Mesodermal cell (in vitro differentiated cells): ENCODE results near the gene TEAD4.

Experiments
- H3K27ac ChIP-seq: 2 replicates; pipeline ENCODE4 v1.7.0; 2013; ENCODE audit warnings: mild to moderate bottlenecking, low read depth, low read length, moderate library complexity; ENCODE audit not compliant: severe bottlenecking
- H3K36me3 ChIP-seq: 2 replicates; pipeline ENCODE4 v1.7.1; 2013; ENCODE audit warnings: mild to moderate bottlenecking, low read length, moderate library complexity; ENCODE audit not compliant: control insufficient read depth, insufficient read depth
- H3K4me1 ChIP-seq: one replicate; pipeline ENCODE4 v1.7.1; 2013; ENCODE audit warnings: mild to moderate bottlenecking, low read length; ENCODE audit not compliant: insufficient read depth, control insufficient read depth, poor library complexity, severe bottlenecking
- H3K4me3 ChIP-seq: 2 replicates; pipeline ENCODE4 v1.7.0; 2013; ENCODE audit warnings: low read length, control low read depth, mild to moderate bottlenecking; ENCODE audit not compliant: insufficient read depth, poor library complexity, severe bottlenecking; ENCODE audit errors: extremely low read depth
- H3K9me3 ChIP-seq: 2 replicates; pipeline ENCODE4 v1.7.1; 2013; ENCODE audit warnings: mild to moderate bottlenecking, low read length, moderate library complexity; ENCODE audit not compliant: control insufficient read depth
- WGBS, 2 experiments: methylation state at CpG; one replicate each; pipeline ENCODE4 v1.1.5; 2013; ENCODE audit warnings: missing lambda C conversion rate in 2 of 2; ENCODE audit not compliant: insufficient coverage in 2 of 2; 5-methylcytosine and 5-hydroxymethylcytosine counted together

Gene TEAD4

DNA sequence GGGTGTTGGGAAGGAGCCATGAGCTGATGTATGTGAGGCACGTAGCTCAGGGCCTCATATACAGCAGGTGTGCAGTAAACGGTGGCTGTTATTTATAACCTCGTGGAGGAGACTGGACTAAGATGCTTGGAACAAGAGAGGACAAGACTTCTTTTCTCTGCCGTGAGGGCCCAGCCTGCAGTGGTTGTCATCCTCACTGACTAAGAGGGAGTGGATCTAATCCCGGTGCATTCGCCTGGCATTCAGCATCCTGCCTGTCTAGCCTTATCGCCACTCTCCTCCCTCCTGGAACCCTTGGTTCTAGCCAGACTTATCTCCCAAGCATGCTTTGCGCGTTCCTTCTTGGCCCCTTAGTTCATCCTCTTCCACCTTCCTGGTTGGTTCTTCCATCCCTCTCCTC, 121.9 kb downstream of the TEAD4 start:
- Histone ChIP-seq H3K4me3 (no peak overlapping the region), H3K4me1 (peaks cover 14% of the 10 kb centered on the region), H3K9me3 (peaks cover 5% of the 10 kb centered on the region), H3K36me3 (peaks cover 21% of the 10 kb centered on the region), H3K27ac (no peak overlapping the region)
- 96 to 97% methylated on average over 9 of the region's 9 CpGs for WGBS, 2 experiments

DNA sequence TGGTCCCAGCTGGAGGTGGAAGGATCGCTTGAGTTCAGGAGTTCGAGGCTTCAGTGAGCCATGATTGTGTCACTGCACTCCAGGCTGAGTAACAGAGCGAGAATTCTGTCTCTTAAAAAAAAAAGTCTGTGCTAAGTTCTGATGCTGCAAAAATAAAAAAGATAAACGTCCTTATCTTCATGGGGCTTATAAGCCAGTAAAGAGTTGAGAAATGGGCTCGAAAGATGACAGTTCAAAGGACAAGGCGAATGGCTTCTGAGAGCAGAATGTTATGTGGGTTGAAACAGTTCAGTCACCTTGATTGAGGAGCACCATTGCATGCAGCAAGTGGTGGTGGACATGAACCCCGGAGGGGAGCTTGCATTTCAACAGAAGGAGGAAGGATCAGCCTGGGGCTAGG, 122.7 kb downstream of the TEAD4 start:
- H3K9me3 ChIP-seq: peaks cover 5% of the 10 kb centered on the region
- 80 to 84% methylated on average over 7 of the region's 7 CpGs for WGBS, 2 experiments
- no peak overlapping the region for H3K27ac ChIP-seq
- H3K36me3 ChIP-seq: peaks cover 21% of the 10 kb centered on the region
- peaks cover 11% of the 10 kb centered on the region for H3K4me1 ChIP-seq
- H3K4me3 ChIP-seq: no peak overlapping the region

DNA sequence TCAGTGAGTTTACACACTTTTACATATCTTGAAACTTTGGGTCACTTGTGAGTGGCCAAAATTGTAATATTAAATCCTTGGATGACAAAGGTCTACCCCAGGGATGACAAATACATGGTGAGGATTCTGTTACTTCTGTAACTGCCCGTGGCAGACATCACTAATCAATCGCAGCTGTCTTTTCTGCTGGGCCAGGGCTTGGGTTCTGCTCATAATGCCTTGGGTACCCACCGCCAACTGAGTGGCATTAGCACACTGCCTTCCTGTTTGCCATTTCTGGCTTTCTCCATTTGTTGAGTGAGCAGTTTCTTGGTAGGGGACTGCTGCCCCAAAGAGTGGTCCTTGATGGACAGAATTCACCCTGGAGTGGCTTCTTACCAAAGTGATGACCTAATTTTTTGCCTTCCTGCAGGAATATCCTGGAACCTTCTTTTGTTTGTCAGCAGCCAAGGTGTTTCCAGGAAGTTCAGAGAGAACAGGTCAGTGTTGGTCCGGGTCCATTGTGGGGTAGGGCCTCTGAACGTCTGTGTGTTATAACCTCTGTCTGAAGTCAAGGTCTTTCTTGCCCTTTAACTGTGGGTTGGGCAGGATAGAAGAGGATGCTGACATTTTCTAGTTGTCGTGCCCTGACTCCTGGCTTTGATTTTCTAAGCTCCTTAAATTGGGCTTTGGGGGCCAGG, 124.2 kb downstream of the TEAD4 start:
- peaks cover 5% of the 10 kb centered on the region for H3K9me3 ChIP-seq
- 79 to 90% methylated on average over 5 to 6 of the region's 6 CpGs for WGBS, 2 experiments
- H3K4me3 ChIP-seq: no peak overlapping the region
- H3K4me1 ChIP-seq: peaks cover 17% of the 10 kb centered on the region
- H3K36me3 ChIP-seq: peaks cover 21% of the 10 kb centered on the region
- peak overlapping the region; percentile 23 for H3K27ac ChIP-seq

DNA sequence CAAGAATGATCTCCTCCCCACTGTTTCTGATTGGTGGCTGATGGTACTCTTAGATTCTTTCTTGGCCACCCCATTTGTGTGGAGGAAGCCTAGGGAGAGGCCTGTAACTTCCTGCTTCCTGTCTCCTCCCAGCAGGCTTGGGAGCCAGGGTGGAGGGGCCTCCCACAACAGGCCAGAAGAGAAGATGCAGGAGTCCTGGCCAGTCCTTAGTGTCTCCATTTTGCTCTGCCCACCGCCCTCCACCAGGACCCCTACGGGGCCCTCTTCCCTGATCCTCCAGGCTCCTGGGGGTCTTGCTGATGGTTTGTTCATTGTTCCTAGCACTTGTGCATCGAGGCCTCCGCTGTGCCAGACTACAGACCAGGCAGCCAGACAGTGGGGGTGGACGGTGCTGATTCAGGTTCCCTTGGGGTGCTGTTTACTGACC, 124.7 kb downstream of the TEAD4 start:
- peaks cover 5% of the 10 kb centered on the region for H3K9me3 ChIP-seq
- H3K27ac ChIP-seq: peak overlapping the region; percentile 23
- peaks cover 21% of the 10 kb centered on the region for H3K36me3 ChIP-seq
- WGBS, 2 experiments: 78 to 93% methylated on average over 3 to 5 of the region's 5 CpGs
- H3K4me1 ChIP-seq: peaks cover 17% of the 10 kb centered on the region
- no peak overlapping the region for H3K4me3 ChIP-seq

DNA sequence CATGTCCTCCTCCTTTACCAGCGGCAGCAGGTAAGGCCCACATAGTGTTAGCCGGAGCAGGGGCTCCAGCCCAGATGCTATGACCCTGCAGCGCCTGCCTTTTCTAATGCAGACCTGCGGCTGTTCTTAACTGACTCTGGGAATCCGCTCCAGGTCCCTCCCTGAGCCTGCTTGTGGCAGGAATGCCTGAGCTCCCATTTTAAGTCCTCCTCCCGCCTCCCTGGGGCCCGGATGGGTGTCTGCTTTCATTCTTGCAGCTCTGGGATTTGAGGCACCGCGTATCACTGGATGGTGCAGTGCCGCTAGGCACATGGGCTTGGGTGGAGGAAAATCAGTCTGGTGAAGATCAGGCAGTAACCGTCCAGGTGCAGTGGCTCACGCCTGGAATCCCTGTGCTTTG, 125.5 kb downstream of the TEAD4 start:
- 69 to 73% methylated on average over 12 of the region's 12 CpGs for WGBS, 2 experiments
- no peak overlapping the region for H3K4me3 ChIP-seq
- peaks cover 5% of the 10 kb centered on the region for H3K9me3 ChIP-seq
- H3K27ac ChIP-seq: no peak overlapping the region
- H3K4me1 ChIP-seq: peaks cover 17% of the 10 kb centered on the region
- H3K36me3 ChIP-seq: peaks cover 21% of the 10 kb centered on the region

DNA sequence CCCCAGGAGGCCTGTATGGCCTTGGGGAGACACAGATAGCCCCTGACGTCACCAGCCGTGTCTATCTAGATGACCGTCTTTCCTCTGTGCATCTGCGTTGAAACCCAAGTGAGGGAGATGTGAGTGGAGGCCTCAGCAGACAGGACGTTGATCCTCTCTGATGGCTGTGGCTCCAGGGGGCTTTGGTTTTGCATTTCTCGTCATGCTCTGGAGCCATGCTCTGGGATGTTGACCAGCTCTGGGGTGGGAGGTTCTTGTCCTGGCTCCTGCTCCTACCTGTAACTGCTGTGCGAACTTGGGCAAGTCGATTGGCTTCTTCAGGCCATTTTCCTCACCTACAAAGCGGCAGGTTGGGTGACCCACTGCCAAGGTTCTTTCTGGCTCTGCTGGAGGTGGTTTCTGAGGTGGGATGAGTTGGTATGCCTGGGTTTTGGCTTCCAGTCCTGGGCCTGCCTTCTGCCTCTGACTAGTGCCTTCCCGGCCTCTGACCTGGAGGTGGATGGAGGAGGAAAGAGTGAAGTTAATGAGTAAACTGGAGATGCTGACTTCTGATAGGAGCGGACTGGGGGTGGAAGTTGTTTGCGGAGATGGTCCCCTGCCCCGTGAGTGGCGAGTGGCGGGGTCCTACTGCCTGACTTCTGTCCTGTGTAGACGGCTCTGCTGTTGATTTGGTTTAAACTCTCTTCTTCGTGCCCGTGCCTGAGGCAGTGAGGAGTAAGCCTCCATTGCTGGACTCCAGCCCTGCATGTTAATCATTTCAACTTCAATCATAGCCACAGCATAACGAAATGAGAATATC, 126.3 kb downstream of the TEAD4 start:
- WGBS, 2 experiments: 89 to 92% methylated on average over 12 to 14 of the region's 19 CpGs
- Histone ChIP-seq H3K9me3 (peaks cover 5% of the 10 kb centered on the region), H3K27ac (no peak overlapping the region), H3K36me3 (peaks cover 25% of the 10 kb centered on the region), H3K4me3 (no peak overlapping the region), H3K4me1 (peaks cover 17% of the 10 kb centered on the region)

DNA sequence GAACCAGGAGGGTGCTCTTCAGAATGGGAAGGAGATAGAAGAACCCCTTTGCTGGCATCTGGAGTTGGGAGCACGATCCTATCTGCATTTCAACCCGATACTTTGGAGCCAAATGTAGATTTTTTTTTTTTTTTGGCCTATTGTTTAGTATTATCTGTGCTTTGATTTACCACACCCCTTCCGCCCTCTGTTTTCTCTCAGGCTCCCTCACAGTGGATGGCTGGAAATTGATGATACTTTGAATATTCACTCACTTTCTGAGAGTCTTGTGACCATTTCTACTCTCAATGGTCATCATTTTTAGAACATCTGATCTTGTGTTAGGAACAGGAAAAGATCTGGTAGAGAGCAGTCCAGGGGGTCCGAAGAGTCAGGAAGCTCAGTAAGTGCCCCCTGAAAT, 127.0 kb downstream of the TEAD4 start:
- no peak overlapping the region for H3K4me3 ChIP-seq
- no peak overlapping the region for H3K27ac ChIP-seq
- H3K9me3 ChIP-seq: peaks cover 5% of the 10 kb centered on the region
- 100% methylated on average over 1 of the region's 4 CpGs for WGBS, 2 experiments
- peaks cover 29% of the 10 kb centered on the region for H3K36me3 ChIP-seq
- peaks cover 17% of the 10 kb centered on the region for H3K4me1 ChIP-seq

DNA sequence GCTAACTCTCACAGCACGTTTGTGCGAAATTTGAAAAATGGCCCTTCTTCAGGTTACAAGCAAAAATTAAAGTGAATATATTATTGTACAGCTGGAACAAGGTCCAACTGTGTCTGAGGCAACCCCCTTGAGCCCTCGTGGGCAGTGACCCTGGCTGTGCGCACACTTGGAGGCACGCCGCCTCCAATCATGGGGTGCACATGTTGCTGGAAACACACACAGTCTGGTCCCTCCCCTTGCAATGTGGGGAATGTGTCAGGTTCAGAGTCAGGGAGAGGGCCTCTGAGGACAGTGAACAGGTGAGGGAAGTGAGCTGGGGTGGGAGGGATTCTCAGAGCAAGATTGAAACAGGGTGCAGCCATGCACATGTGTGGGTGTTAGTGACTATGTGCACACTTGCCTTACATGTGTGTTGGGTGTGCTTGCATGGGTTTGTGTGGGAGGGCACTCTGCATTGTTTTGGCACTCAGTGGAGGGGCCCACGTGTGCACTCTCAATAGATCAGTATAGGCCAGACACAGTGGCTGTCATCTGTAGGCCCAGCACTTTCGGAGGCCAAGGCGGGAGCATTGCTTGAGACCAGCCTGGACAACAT, 127.6 kb downstream of the TEAD4 start:
- H3K4me1 ChIP-seq: peaks cover 17% of the 10 kb centered on the region
- WGBS, 2 experiments: 95 to 97% methylated on average over 7 of the region's 9 CpGs
- no peak overlapping the region for H3K4me3 ChIP-seq
- H3K27ac ChIP-seq: no peak overlapping the region
- peaks cover 5% of the 10 kb centered on the region for H3K9me3 ChIP-seq
- peaks cover 33% of the 10 kb centered on the region for H3K36me3 ChIP-seq

DNA sequence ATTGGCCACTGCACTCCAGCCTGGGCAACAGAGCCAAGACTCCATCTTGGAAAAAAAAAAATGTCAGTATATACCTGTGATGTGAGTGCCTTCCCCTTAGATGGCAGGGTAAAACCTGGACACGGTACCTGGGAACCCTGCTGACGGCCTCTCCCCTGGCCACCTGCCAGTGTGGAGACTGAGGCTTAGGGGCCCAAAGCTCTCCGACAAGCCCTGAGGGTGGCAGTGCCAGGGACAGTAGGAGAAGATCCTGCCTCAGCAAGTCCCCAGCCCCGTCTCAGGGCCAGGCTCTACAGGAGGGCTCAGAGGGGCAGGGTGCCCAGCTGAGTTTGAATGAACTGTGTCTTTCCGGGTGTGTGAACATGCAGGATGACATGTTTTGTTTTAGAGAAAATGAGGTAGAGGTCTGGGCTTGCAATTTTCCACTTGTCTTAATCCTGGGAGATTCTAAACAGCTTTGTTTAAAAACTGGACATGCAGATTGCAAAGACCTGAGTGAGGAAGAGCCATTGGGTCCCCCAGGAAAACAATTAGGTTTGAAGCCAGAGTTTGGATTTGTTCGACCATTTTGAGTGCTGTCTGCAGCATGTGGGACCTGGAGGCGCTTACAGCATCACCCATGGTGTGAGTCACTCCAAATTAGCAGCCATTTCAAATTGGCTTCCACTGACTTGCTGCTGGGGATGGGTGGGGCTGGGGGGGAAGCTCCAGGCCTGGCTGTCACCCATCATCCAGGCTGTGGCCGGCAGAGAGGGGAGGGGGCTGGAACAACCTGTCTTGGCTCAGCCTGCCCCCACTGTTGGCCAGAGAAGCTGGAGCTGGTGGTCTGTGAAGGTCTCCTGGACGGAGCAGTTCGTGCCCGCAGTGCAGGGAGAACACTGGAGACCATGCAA, 128.8 kb downstream of the TEAD4 start:
- Histone ChIP-seq H3K9me3 (peaks cover 4% of the 10 kb centered on the region), H3K4me3 (no peak overlapping the region), H3K36me3 (peaks cover 33% of the 10 kb centered on the region), H3K27ac (no peak overlapping the region), H3K4me1 (peaks cover 17% of the 10 kb centered on the region)
- WGBS, 2 experiments: 86 to 90% methylated on average over 8 to 11 of the region's 11 CpGs

DNA sequence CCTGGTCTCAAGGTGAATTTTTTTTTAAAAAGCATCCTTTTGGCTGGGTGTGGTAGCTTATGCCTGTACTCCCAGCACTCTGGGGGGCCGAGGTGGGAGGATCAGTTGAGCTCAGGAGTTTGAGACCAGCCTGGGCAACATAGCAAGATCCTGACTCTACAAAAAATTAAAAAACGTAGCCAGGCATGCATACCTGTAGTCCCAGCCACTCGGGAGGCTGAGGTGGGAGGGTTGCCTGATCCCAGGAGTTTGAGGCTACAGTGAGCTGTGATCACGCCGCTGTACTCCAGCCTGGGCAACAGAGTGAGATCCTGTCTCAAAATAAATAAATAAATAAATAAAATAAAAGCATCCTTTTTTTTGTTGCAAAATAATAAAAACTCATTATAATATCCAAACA, 130.4 kb downstream of the TEAD4 start:
- Histone ChIP-seq H3K36me3 (peaks cover 23% of the 10 kb centered on the region), H3K4me1 (peaks cover 6% of the 10 kb centered on the region), H3K27ac (no peak overlapping the region), H3K4me3 (no peak overlapping the region), H3K9me3 (no peaks in the 10 kb centered on the region)
- WGBS, 2 experiments: 85 to 100% methylated on average over 2 to 3 of the region's 5 CpGs
